GM12801 (cell line): ENCODE measurements around the gene GPR18.

ENCODE experiments used
- TF ChIP-seq, protein P1 (sequence below): IDR thresholded peaks from one replicate; pipeline ENCODE4 v1.5.1; 2011; ENCODE audit warnings: control low read depth; ENCODE audit not compliant: insufficient read length; ENCODE audit errors: extremely low read depth

The GPR18 gene

DNA sequence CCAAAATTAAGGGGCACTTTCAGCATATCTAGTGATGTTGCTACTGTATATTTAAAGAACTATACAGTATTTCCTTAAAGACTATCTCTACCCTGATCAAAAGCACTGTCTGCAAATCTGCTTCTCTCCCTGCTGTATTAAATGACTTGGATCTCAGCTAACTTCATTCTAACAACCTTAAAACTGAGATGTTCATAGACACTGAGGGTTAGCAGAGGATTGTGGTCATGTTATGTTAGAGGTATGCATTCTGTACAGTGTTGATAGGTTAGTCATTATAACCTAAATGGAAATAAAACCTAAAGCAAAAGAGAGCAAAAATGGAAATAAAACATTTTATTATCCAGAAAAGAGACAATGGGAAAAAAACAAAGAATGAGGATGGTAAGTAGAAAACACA lies 39.2 kb upstream of the GPR18 start:
- TF ChIP-seq, protein P1, sequence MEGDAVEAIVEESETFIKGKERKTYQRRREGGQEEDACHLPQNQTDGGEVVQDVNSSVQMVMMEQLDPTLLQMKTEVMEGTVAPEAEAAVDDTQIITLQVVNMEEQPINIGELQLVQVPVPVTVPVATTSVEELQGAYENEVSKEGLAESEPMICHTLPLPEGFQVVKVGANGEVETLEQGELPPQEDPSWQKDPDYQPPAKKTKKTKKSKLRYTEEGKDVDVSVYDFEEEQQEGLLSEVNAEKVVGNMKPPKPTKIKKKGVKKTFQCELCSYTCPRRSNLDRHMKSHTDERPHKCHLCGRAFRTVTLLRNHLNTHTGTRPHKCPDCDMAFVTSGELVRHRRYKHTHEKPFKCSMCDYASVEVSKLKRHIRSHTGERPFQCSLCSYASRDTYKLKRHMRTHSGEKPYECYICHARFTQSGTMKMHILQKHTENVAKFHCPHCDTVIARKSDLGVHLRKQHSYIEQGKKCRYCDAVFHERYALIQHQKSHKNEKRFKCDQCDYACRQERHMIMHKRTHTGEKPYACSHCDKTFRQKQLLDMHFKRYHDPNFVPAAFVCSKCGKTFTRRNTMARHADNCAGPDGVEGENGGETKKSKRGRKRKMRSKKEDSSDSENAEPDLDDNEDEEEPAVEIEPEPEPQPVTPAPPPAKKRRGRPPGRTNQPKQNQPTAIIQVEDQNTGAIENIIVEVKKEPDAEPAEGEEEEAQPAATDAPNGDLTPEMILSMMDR = no peak

- TF ChIP-seq, protein P1 = no peak
These were observed 38.2 kb upstream of the GPR18 start for GRCh38 chr13:99296398-99296797.

GRCh38 chr13:99295488-99296252 lies 37.5 kb upstream of the GPR18 start:
- TF ChIP-seq, protein P1 = no peak

DNA sequence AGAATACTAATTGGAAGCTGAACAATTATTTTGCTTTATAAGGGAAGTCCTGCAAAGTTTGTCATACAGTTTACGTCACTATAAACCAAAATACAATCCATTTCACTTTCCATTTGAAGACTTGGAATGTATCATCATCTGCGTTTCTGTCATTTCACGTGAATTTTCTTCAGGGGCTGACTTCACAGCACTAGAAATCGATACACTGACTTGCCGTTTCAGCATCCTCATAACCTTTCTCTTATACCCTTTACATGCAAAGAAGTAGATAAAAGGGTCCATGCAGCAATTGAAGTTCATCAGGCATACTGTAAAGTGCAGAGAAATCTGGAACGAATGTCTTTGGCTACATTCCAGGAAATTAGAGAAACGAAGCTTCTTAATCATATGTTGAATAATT lies 36.8 kb upstream of the GPR18 start:
- TF ChIP-seq, protein P1 = no peak

DNA sequence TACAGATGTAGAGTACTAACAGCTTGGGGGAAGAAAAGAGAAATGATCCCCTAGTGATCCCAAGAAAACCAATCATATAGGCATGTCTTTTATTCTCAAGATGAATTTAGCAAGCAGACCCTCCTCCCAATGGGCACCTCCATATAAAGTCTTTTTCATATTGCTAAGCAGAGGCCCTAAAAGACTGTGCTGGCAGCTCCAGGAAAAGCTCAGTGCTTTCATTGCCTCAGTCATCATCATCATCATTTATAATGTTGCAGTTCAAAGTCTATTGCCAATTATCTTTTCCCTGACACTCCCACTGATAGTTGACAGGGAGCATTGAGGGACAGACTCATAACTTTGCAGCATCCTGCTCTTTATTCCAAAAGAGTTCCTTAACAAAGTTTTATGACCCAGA lies 36.0 kb upstream of the GPR18 start:
- TF ChIP-seq, protein P1 = no peak

GRCh38 chr13:99293178-99293577 lies 35.0 kb upstream of the GPR18 start:
- TF ChIP-seq, protein P1 = no peak

GRCh38 chr13:99290894-99291293 lies 32.7 kb upstream of the GPR18 start:
- TF ChIP-seq, protein P1 = no peak
